HG03469 (cell line): ENCODE measurements around the gene PRM3.
A peak's percentile ranks its signal among the peaks of the same experiment; 100 is the strongest.
"Not testable (repeated sequence)": the region's sequence is repeated elsewhere in the genome, so short reads cannot be mapped to it uniquely, and the experiment has no call there.

Source experiments
- ATAC-seq: cut with Tn5 transposase; IDR thresholded peaks from one replicate; pipeline ENCODE4 v1.9.1; 2021; ENCODE audit warnings: mild to moderate bottlenecking, moderate library complexity, moderate number of reproducible peaks; ENCODE audit not compliant: unreplicated experiment

PRM3 gene

GRCh38 chr16:11306381-11306780 lies 33.0 kb upstream of the PRM3 start:
- ATAC-seq: no peak

- no peak for ATAC-seq
Observed at GRCh38 chr16:11303405-11304138, 30.1 kb upstream of the PRM3 start.

DNA sequence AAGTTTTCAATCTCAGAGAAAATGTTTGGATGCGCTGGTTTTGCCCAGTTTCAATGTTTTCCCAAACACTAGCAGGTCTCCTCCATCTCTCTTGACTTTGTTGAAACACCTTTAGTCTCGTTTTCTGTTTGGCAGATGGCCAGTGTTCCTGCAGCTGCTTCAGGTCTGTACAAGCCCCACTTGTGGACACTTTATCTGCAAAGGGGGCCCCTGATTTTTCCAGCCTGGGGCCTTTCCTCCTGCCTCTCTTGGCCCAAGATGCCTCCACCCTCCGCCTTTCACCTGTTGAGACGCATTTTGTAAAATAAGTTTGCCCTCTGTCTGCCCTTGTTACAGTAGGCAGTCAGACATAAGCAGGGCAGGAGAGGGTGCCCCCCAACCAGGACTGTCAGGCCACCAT lies 29.5 kb upstream of the PRM3 start:
- no peak for ATAC-seq

DNA sequence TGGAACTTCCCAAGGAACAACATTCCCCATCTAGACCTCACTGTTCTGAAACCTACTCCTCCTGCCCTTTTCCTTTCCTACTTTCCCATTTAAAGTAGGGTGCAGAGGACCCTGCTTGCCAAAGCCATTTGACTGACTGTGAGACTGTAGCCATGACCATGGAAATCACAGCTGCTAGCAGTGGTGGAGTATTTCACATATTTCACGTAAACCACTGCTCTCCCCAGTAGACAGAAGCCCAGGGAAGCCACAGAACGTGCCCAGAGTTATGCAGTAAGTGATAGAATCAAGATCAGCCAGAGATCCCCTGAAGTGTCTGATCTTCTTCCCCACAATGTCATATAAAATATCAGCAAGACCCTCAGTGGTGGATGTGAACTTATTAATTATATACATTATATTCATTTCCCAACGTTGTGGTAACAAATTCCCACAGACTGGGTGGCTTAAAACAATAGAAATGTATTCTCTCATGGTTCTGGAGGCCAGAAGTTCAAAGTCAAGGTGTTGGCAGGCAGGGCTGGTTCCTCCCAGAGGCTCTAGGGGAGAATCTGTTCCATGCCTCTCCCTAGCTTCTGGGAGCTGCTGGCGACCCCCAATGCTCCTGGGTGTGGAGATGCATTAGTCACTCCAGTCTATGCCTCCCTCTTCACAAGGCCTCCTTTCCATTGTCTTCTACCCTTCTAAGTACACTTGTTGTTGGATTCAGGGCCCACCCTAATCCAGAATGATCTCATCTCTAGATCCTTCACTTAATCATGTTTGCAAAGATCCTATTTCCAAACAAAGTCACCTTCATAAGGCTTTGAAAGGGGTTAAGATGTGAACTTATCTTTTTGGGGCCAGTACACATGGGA lies 28.4 kb upstream of the PRM3 start:
- no peak for ATAC-seq

DNA sequence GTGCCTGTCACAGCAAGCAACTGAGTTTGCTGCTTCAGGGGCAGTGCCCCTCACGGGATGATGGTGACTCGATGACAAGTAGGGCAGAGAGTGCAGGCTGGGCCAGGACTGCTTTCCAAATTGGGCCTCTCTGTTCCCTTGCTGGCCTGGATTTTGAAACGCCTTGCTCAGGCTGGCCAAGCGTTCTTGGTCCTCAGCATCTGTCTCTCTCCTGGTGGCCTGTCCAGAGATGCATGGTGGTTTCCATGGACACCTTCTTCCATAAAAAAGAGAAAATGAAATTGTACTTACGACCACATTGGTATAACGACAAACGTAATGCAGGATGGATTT lies 27.1 kb upstream of the PRM3 start:
- no peak for ATAC-seq

- ATAC-seq: no peak
Observed at GRCh38 chr16:11299865-11300559, 26.6 kb upstream of the PRM3 start.

- ATAC-seq: not testable (repeated sequence)
Observed at GRCh38 chr16:11298950-11299547, 25.6 kb upstream of the PRM3 start.

DNA sequence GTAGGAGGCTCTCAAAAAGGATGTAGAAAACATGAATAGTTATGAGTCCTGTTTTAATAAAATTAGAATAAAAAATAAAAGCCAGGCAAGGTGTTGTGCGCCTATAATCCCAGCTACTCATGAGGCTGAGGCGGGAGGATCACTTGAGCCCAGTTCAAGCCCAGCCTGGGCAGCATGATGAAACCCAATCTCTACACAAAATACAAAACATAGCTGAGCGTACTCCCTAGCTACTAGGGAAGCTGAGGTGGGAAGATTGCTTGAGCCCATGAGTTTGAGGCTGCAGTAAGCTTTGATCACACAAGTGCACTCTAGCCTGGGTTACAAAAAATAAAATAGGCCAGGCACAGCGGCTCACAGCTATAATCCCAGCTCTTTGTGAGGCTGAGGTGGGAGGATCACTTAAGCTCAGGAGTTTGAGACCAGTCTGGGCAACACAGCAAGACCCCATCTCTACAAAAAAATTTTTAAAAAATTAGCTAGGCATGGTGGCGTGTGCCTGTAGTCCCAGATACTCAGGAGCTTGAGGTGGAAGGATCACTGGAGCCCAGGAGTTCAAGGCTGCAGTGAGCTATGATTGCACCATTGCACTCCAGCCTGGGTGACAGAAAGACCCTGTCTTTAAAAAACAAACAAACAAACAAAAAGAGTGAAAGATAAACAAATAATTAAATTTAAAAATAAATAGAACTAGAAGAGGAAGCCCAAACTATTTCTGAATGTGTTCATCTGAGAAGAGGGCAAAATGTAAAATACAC lies 24.9 kb upstream of the PRM3 start:
- no peak for ATAC-seq

DNA sequence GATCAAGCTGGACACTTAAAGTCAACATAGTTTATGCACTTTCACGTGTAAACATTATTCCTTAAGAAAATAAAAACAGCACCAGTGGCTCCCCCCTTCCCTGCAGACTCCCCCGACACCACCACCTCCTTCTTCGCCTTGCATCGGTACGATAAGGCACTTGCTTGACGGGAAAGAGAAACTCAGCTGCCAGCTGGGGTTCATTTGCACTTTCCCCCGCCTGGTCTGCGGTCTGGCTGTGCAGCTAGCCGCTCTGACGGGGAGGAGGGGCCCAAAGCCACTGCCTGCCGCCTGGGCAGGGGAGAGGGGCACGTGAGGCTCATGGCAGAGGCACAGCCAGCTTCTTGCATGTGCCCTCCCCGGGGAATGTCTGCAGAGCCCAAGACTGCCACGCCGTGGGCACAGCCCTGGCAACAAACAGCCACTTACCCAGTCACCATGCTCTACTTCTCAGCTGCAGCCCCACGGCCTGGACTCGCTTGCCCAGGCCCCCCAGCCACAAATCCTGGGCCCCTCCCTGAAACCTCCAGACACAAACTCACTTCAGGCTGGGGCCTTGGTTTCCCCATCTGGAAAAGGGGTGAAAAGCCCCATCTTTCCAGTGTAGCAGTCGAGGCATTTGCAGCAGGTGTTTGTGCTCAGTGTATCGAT lies 24.2 kb upstream of the PRM3 start:
- ATAC-seq: peak; percentile 54

- no peak for ATAC-seq
Observed at GRCh38 chr16:11296706-11297491, 23.5 kb upstream of the PRM3 start.

DNA sequence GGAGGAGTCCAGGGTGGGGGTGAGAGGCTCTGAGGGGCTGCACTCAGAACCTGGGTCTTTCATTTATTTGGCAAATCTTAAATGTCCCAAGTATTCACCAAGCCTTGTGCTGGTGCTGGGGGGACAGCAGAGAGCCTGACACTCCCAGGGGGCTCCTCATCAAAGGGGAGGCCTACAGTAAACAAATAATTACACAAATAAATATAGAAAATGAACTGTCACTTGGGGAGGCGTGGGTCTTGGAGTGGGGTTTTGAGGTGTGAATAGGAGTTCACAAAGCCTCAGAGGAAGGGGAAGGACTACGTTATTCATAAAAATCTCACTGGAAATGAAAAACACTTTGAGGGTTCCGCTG lies 22.9 kb upstream of the PRM3 start:
- ATAC-seq: no peak

- no peak for ATAC-seq
Observed at GRCh38 chr16:11295672-11296071, 22.2 kb upstream of the PRM3 start.

GRCh38 chr16:11292076-11292748 lies 18.8 kb upstream of the PRM3 start:
- ATAC-seq: no peak

DNA sequence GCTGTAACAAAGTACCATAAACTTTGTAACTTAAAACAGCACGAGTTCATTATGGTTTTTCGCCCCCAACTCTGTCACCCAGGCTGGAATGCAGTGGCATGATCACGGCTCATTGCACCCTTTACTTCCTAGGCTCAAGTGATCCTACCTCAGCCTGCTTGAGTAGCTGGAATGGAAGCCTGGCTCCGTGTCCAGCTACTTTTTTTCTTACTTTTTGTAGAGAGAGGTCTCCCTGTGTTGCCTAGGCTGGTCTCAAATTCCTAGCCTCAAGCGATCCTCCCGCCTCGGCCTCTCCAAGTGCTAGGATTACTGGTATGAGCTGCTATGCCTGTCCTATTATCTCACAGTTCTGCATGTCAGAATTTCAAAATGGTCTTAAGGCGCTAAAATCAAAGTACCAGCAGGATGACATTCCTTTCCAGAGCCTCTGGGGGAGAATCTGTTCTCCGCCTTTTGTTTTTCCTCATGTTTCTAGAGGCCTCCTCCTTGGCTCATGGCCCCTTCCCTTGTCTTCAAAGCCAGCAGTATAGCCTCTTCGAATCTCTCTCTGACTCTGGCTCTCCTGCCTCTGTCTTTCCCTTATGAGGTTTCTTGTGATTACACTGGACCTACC lies 17.8 kb upstream of the PRM3 start:
- no peak for ATAC-seq

DNA sequence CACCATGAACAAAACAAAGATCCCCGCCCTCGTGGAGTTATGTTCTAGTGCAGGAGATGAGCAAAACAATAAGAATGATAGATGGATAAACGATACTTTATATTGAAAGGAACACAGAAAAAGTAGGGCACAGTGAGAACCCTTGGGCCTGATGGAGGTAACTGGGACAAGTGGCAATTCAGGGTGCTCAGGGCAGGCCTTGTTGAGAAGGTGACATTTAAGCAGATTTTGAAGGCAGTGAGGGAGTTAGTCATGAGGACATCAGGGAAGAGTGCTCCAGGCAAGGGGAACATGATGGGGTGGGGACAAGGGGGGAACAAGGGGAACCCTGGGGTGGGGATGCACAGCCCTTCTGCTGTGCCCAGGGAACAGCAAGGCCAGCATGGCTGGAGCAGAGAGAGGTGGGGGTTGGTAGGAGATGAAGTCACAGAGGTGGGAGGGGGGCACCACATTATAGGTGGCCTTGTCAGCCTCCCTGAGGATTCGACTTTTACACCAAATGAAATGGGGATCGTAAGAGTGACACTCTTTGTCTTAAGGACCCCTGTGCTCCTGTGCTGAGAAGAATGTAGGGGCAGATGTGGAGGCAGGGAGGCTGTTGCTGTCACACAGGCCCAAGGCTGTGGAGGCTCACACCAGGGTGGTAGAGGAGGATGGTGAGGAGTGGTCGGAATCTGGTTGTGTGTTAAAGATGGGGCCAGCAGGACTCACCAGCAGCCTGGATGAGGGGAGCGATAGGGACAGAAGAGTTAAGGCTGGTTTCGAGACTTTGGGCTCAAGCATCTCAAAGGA lies 16.9 kb upstream of the PRM3 start:
- no peak for ATAC-seq

DNA sequence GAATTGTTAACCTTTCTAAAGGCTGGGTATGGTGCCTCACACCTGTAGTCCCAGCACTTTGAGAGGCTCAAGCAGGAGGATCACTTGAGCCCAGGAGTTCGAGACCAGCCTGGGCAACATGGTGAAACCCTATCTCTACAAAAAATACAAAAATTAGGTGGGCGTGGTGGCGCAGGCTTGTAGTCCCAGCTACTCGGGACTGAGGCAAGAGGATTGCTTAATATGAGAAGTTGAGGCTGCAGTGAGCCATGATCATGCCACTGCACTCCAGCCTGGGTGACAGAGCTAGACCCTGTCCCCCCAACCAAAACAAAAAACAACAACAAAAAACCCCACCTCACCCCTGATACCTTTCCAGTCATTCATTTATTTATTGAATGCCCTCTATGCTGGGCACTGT lies 16.3 kb upstream of the PRM3 start:
- not testable (repeated sequence) for ATAC-seq

GRCh38 chr16:11289202-11289601 lies 15.8 kb upstream of the PRM3 start:
- no peak for ATAC-seq

- ATAC-seq: no peak
Observed at GRCh38 chr16:11285842-11286241, 12.4 kb upstream of the PRM3 start.
